ENCODE results near the gene LCN10.

GRCh38 chr9:136790640-136791515 is 48.1 kb upstream of the LCN10 start, which contains the start of gene TMEM141:
- TF ChIP-seq EZH2 (IDR thresholded peaks at IDR 0.05; ENCODE audit: insufficient read depth, poor library complexity, severe bottlenecking) (no peak), EZH2phosphoT487 (IDR thresholded peaks at IDR 0.05; ENCODE audit: insufficient read depth, low read depth) (no peak)
